SU-DHL-6 (cell line): ENCODE results near the gene DNAH11.
A peak's percentile ranks its signal among the peaks of the same experiment; 100 is the strongest.

Source experiments
- H2AFZ ChIP-seq: fragments of 200-600 bp; sonication (generic); 2 replicates; pipeline ENCODE4 v1.6.1; 2014; ENCODE audit warnings: low read depth, mild to moderate bottlenecking, moderate library complexity, mixed read lengths, antibody characterized with exemption, low read length; ENCODE audit not compliant: severe bottlenecking
- H3F3A ChIP-seq: fragments of 200-600 bp; shearing (Covaris generic); 2 replicates; pipeline ENCODE4 v1.6.0; 2016; ENCODE audit warnings: antibody characterized with exemption, mild to moderate bottlenecking; ENCODE audit not compliant: insufficient read depth
- H3K27ac ChIP-seq: fragments of 200-600 bp; sonication (generic); 2 replicates; pipeline ENCODE4 v1.5.1; 2016; ENCODE audit warnings: low read depth, mild to moderate bottlenecking, low read length, moderate library complexity, mixed read lengths
- H3K27me3 ChIP-seq: fragments of 200-600 bp; sonication (generic), shearing (Covaris generic); 2 replicates; pipeline ENCODE4 v1.6.0; 2014; ENCODE audit warnings: mild to moderate bottlenecking, low read length
- H3K36me3 ChIP-seq: fragments of 200-600 bp; sonication (generic); 2 replicates; pipeline ENCODE4 v1.6.1; 2014; ENCODE audit warnings: mild to moderate bottlenecking, low read length, mixed read lengths
- H3K4me2 ChIP-seq: fragments of 300-600, 200-600 bp; shearing (Covaris generic), sonication (generic); 2 replicates; pipeline ENCODE4 v1.6.0; 2014; ENCODE audit warnings: low read length, low read depth, mild to moderate bottlenecking; ENCODE audit not compliant: poor library complexity, severe bottlenecking
- H3K4me3 ChIP-seq: fragments of 200-600 bp; sonication (generic); 2 replicates; pipeline ENCODE4 v1.5.1; 2014; ENCODE audit warnings: antibody characterized with exemption, low read length, mild to moderate bottlenecking, mixed read lengths; ENCODE audit not compliant: insufficient read depth, poor library complexity, severe bottlenecking
- H3K79me2 ChIP-seq: fragments of 200-600 bp; sonication (generic); 2 replicates; pipeline ENCODE4 v1.6.1; 2014; ENCODE audit warnings: mild to moderate bottlenecking, low read length, moderate library complexity; ENCODE audit not compliant: insufficient read depth
- H3K9ac ChIP-seq: fragments of 200-600 bp; sonication (generic); 2 replicates; pipeline ENCODE4 v1.7.0; 2014; ENCODE audit warnings: mild to moderate bottlenecking, low read length
- H3K9me2 ChIP-seq: fragments of 200-600 bp; sonication (generic); replicated peaks from 2 replicates; pipeline ENCODE4 v1.6.1; 2014; ENCODE audit warnings: low read length; ENCODE audit not compliant: insufficient read depth
- H3K9me3 ChIP-seq: fragments of 200-600 bp; sonication (generic); 2 replicates; pipeline ENCODE4 v1.6.1; 2014; ENCODE audit warnings: low read length, mixed read lengths; ENCODE audit not compliant: insufficient read depth
- H4K20me1 ChIP-seq: fragments of 200-600 bp; sonication (generic); 2 replicates; pipeline ENCODE4 v1.6.1; 2014; ENCODE audit warnings: low read depth, mild to moderate bottlenecking, antibody characterized with exemption, low read length, moderate library complexity, mixed read lengths
- CTCF ChIP-seq: fragments of 200-600 bp; sonication (generic); IDR thresholded peaks from one replicate; pipeline ENCODE4 v1.5.1; 2017; ENCODE audit warnings: antibody characterized with exemption, mild to moderate bottlenecking, low read length, moderate library complexity; ENCODE audit not compliant: insufficient read depth, poor library complexity, severe bottlenecking
- EZH2phosphoT487 ChIP-seq: fragments of 200-600 bp; sonication (generic), shearing (Covaris generic); conservative IDR thresholded peaks from 2 replicates; pipeline ENCODE4 v1.6.1; 2018; ENCODE audit warnings: mild to moderate bottlenecking, antibody characterized with exemption, low read length, moderate library complexity, mixed read lengths

The DNAH11 gene

DNA sequence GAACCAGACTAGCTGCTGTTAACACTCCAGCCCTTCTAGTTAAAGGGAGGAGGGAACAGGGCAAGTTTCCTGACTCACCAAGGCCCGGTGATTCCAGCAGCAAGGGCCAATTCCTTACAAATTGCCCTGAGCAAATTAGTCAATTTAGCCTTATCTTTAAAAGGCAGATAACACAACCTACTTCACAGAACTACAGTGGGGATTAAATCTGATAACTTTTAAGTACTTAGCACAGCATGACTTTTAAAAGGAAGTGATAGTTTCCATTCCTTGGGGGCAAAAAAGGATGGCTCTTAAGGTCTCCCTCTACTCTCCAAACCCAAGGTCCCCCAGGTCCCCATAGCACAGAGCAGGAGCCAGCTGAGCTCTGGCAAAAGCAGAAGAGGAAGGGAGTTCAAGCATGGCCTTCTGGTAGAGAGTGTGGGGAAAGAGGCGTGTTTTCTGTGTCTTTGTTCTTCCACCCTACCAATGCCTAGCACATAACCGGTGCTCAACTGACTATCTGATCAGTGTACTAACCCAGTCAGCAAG, 398.8 kb downstream of the DNAH11 start:
- Histone ChIP-seq H3K27ac (peak overlapping the region; percentile 23), H3K79me2 (peaks cover 78% of the 10 kb centered on the region)
- TF ChIP-seq CTCF: no peak

DNA sequence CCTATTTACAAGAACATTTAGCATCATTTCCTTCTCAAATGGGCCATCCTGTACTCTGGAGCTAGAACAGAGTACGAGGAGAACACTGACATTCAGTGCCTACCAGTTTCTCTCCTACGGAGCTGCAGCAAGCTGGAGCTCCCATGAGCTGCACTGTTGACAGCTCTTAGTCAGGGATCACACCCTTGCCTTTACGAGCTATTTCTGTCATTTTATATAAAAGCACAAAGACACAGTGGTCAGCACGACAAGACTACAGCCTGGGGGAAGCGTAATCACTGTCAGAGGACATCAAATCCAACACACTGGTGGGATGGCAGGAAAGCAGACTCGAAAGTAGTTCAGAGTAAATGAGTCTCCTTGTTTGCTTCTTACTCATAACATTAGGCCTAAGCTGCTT, 400.1 kb downstream of the DNAH11 start:
- Histone ChIP-seq H2AFZ (no peak overlapping the region), H3K4me3 (no peak overlapping the region), H3K9ac (no peak overlapping the region), H3K4me2 (peak overlapping the region; percentile 75), H3F3A (peaks cover 17% of the 10 kb centered on the region), H4K20me1 (peaks cover 6% of the 10 kb centered on the region; the same call in 1 of the 2 replicates), H3K36me3 (peaks cover 5% of the 10 kb centered on the region; the same call in 1 of the 2 replicates), H3K79me2 (peaks cover 65% of the 10 kb centered on the region), H3K9me2 (no peaks in the 10 kb centered on the region), H3K9me3 (no peaks in the 10 kb centered on the region), H3K27me3 (no peaks in the 10 kb centered on the region), H3K27ac (no peak overlapping the region; the same call in 1 of the 2 replicates)
- TF ChIP-seq CTCF: no peak

More for the DNA sequence above, 398.8 kb downstream of the DNAH11 start:
- Histone ChIP-seq H3K4me3 (no peak overlapping the region), H3K36me3 (peaks cover 16% of the 10 kb centered on the region), H2AFZ (no peak overlapping the region), H3K9me3 (no peaks in the 10 kb centered on the region), H3F3A (peaks cover 10% of the 10 kb centered on the region), H3K4me2 (peak overlapping the region; percentile 75), H4K20me1 (peaks cover 6% of the 10 kb centered on the region; the same call in 1 of the 2 replicates), H3K9ac (peak overlapping the region; percentile 1; the same call in 1 of the 2 replicates), H3K9me2 (no peaks in the 10 kb centered on the region), H3K27me3 (no peaks in the 10 kb centered on the region)

DNA sequence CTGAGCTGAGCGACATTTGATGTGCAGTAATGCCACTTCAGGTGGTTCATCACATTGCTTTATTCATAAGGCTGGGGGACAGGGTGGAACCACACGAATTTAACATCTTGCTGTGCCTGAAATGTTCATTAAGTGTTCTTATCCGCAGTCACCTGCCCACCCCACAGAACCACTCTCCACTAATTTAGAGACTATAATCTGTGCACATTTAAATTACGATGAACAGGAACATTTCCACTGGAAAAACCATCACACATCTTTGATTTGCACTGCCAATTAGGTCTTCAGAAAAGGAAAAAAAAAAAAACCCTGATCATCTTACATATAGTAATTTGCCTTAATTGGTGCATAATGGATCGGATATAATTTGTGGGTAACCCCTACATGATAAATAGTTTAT, 400.6 kb downstream of the DNAH11 start:
- Histone ChIP-seq H3K27me3 (no peaks in the 10 kb centered on the region), H3K36me3 (peaks cover under 1% of the 10 kb centered on the region; the same call in 1 of the 2 replicates), H3K79me2 (peaks cover 61% of the 10 kb centered on the region), H2AFZ (no peak overlapping the region), H3K4me3 (no peak overlapping the region), H3K9me2 (no peaks in the 10 kb centered on the region), H3K4me2 (peak overlapping the region; percentile 75), H3K9ac (no peak overlapping the region), H3F3A (peaks cover 17% of the 10 kb centered on the region), H3K9me3 (no peaks in the 10 kb centered on the region), H3K27ac (no peak overlapping the region), H4K20me1 (peaks cover 6% of the 10 kb centered on the region; the same call in 1 of the 2 replicates)
- no peak for TF ChIP-seq CTCF
- TF ChIP-seq EZH2phosphoT487: no peak
